ENCODE measurements around the gene KCNB1.

DNA sequence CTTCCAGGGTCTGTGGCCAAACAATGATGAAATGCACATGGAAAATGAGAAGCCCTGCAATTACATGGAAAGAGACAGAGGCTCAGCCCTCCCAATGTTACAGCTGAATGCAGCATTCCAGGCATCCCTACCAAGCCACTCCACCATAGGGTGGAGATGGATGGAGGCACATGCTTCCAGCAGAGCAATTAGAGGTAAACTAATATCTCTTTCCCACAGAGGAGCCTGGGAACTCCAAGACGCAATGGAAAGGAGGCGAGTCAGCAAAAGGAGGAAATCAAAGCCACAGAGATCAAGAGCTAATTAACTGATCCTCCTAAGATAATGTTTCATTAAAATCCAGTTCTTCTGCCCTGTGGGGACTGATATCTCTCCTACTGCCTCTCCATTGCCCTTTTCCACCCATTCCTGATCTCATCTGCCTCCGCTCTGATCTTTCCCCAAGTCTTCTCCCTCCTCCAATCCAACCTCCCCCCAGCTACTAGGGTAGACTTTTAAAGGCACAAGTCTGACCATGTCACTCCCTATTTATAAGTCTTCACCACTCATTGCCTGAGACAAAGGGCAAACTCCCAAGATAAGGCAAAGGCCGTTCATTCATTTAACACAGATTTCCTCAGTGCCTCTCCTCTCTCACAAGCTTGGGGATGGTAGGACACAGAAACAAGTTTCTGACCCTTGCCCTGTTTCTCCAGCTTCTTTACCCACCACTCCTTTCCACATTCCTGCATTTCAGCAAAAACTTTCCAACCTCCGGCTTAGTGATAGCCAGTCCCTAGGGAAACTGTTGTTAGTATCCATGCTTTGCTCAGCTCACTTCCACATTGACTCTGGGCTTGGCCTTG lies 14.3 kb upstream of the KCNB1 start:
- no peak for TF ChIP-seq CTCF (IDR thresholded peaks at IDR 0.05)
- TF ChIP-seq POLR2A (IDR thresholded peaks at IDR 0.05) = no peak

Data from uterus (tissue), 2 donors.